ENCODE data around the gene SLC5A5.
"Not testable (repeated sequence)": the region's sequence is repeated elsewhere in the genome, so short reads cannot be mapped to it uniquely, and the experiment has no call there.

SLC5A5 gene

DNA sequence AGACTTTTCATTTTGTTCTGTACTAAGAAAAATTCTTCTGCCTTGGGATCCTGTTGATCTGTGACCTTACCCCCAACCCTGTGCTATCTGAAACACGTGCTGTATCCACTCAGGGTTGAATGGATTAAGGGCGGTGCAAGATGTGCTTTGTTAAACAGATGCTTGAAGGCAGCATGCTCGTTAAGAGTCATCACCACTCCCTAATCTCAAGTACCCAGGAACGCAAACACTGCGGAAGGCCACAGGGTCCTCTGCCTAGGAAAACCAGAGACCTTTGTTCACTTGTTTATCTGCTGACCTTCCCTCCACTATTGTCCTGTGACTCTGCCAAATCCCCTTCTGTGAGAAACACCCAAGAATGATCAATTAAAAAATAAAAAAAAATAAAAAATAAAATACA is 47.4 kb downstream of the SLC5A5 start:
- DNase-seq (ENCODE audit: low read depth), result not testable (repeated sequence)

DNA sequence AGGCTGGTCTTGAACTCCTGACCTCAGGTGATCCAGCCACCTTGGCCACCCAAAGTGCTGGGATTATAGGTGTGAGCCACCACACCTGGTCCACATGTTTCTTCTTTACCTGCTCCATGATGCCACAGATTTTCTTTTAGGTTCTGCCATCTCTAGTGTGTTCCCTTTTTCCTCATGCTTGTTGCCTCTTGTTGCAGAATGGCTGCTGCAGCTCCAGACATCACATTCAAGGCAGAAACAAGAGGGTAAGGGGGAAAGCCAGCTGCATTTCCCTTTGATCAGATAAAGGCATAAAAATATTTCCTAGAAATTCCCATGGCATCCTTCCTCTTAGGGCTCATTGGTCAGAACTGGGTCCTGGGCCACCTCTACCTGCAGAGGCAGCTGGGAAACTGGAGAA is 48.8 kb downstream of the SLC5A5 start:
- DNase-seq (ENCODE audit: low read depth), result no peak

DNA sequence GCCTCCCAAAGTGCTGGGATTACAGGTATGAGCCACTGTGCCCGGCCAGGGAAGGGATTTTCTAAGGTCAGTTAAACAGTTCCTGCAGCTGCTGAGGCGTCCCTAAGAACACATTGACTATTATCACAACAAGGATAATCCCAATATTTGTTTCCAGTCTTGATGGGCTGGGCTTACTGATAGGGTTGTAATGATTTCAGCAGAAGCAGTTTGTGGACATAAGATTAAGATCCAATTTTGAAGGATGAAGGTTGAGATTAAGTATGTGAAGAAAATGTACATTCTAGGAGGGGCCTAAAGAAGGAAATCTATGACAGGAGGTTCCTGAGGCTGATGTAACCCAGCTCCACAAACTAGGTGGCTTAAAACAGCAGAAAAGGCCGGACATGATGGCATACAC is 50.4 kb downstream of the SLC5A5 start:
- DNase-seq (ENCODE audit: low read depth), result no peak

DNA sequence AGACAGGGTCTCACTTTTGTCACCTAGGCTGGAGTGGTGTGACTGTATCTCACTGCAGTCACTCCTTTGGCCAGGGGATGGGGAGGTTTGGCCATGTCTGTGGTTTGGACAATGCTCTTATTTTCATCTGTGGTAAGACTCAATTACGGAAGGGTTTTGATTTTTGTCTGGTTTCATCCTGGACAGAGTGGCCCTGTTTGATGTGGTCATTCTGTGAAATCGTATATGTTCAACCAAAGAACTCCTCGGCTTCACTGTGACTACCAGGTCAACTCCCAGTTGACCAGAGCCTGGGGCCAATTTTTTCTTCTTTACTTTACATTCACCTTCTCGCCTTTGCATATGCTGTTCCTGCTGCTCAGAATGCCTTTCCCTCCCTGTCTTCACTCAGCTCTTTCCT is 54.3 kb downstream of the SLC5A5 start:
- DNase-seq (ENCODE audit: low read depth), result no peak

DNA sequence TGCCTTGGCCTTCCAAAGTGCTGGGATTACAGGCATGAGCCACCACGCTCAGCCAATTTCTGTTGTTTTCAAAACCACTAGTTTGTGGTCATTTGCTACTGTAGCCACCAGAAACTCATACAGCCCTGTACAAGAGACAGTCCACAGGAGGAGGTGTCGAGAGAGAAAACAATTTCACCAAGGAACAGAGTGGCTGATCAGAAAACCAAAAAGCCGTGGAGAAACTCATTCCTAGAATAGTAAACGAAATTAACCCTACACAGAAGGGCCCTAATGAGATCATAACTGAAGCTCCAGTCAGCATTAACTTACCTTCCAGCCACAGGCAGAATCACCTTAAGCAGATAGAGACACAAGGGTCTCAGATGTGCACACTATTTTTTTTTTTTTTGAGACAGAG is 57.3 kb downstream of the SLC5A5 start:
- no peak for DNase-seq (ENCODE audit: low read depth)

DNA sequence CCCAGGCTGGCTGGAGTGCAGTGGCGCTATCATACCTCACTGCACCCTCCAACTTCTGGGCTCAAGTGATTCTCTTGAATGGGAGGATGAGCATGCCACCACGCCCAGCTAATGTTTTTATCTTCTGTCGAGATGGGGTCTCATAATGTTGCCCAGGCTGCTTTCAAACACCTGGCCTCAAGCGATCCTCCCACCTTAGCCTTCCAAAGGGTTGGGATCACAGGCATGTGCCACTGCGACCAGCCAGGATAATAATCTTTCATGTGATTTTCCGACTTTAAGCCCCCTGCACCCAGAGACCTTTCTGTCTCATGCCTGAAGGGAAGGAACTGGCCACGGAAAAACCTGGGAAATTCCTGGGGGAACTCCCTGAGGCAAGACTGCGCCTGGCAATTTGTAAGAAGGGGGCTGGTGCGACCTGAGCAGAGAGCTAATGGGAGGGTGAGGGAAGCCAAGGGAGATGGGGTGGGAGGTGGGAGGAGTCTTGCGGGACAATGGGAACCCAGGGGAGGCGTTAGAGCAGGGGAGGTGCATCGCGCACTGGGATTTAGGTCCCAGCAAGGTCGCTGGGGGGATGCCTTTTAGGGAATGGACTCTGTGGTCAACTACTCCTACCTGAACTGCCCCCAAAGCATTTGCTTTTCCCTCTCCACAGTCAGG is 59.9 kb downstream of the SLC5A5 start:
- no peak for DNase-seq (ENCODE audit: low read depth)

DNA sequence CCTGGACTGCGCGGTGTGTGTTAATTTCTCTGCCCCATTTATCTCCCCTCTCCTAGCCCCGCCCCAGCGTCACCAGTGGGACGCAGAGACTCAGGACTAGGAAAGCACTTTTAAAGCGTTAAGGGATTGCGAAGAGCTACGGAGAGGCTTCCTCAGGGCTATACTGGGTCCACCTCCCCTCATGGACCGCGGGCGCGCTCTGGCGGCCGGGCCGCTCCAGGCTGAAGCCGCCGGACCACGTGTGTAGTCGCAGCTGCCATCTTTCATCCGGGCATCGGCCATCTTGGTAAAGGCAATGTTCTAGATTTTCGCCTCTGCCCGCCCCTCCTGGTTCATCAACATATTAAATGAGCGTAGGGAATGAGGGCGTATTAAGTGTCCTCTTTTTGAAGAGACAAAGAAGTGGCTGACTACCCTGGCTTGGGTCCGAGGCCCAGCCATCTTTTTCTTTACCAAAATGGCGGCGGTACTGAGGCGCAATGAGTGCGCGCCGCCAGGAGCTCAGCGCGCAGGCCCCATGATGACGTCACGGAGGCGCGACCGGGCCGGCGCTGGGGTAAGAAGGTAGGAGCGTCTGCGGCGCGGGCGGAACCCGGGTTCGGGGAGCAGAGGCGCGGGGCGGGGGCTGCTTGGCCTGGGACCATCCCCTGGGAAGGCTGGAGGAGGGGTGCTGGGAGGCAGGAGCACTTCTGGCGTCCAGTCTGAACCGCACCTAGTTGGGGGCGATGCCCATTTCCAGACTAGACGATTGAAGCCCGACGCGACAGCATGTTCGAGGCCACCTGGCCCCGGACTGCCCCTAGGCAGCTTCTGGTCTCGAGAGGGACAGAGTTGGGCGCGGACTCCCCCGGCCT is 61.0 kb downstream of the SLC5A5 start, which contains the start of gene CCDC124:
TSS of gene CCDC124 (plus strand) at position 531 of the 854 bp plus-strand sequence. CDS start 3,406 bp downstream, outside the sequence.
- peak; percentile 84 for DNase-seq (ENCODE audit: low read depth)

DNA sequence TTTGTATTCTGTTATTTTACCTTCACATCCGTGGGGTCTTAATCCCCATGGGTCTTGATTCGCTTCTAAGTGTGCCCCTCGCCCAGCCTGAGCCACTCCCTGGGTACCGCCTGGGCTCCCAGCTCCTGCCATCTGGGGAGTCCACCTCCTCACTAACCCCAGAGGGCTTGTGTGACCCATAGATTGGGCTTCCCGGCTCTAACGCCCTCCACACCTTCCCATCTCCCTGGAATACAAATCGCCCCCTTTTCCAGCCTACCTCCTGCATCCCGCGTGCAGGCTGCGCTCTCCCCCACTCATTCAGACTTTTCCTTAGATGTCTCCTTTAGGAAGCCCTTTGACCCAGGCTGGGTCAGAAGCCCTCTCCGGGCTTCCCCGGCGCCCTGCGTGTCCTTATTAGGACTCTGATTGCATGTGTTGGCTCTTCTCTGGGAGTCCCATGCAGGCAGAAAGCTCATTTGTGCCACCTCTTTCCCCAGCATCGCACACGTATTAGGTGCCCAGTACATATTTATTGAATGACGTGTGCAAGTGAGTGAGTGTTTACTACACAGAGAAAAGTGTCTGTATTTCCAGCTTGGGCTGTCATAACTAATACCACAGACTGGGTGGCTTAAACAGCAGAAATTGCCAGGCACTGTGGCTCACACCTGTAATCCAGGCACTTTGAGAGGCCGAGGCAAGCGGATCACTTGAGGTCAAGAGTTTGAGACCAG is 61.8 kb downstream of the SLC5A5 start:
- DNase-seq (ENCODE audit: low read depth), result no peak

DNA sequence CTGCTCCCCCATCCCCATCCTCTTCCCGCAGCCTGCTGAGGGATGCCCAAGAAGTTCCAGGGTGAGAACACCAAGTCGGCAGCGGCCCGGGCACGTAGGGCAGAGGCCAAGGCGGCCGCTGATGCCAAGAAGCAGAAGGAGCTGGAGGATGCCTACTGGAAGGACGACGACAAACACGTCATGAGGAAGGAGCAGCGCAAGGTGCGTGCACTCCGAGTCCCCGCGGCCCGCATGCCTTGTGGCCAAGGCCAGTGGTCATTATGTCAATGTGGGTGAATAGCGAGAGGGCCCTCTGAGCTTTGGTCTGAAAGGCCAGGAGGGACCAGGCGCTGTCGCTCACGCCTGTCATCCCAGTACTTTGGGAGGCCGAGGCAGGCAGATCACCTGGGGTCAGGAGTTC is 64.6 kb downstream of the SLC5A5 start:
- no peak for DNase-seq (ENCODE audit: low read depth)

DNA sequence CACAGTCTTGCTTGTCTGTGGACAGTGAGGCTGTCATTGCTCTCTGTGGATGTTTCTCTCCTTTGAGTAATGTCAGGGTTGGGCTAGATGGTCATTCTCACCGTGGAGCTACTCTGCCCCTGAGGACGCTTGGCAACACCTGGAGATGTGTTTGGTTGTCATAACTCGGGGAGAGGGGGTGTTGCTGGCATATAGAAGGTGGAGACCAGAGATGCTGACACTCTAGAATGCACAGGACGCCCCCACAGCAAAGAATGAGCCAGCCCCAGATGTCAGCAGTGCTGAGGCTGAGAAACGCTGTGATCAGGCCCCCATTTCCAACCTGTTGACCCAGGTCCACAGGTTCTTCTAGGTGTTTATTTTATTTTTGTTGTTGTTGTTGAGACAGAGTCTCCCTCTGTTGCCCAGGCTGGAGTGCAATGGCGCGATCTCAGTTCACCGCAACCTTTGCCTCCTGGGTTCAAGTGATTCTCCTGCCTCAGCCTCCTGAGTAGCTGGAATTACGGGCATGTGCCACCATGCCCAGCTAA is 65.7 kb downstream of the SLC5A5 start:
- DNase-seq (ENCODE audit: low read depth), result no peak

DNA sequence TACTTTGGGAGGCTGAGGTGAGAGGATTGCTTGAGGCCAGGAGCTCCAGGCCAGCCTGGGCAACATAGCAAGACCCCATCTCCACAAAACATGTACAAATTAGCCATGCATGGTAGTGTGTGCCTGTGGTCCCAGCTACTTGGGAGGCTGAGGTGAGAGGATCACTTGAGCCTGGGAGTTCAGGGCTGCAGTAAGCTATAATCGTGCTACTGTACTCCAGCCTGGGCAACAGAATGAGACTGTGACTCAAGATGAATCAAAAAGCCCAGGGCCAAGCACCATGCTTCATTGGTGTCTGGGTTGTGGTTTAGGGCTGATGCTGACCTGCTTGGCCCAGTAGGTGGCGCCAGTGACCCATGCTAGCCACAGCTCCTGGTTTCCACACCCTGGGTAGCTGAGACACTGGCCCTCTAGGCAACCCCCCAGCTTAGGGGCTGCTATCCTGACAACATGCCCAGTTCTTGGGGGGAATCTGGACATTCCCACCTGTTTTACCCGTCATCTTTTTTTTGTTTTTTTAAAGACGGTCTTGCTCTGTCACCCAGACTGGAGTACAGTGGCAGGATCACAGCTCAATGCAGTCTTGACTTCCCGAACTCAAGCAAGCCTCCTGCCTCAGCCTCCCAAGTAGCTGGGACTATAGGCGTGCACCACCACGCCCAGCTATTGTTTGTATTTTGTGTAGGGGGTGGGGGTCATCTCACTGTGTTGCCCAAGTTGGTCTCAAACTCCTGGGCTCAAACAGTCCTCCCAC is 66.5 kb downstream of the SLC5A5 start:
- peak; percentile 66 for DNase-seq (ENCODE audit: low read depth)

DNA sequence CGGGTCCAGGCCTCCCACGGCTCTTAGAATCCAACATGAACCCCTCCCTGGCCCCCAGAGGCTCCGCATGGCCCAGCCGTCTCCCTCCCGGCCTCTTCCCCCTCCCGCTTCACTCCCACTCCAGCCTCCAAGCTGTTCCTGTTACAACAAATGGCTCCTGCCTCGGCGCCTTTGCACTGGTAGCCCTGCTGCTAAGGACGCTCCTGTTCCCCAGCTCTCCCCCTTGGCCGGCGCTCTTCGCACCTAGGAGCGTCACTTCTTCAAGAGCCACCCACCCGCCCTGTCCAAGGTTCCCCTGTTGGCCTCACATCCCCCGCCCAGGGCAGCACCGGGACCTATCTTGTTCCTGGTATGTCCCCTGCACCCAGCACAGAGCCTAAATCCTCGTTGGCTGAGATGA is 70.4 kb downstream of the SLC5A5 start:
- DNase-seq (ENCODE audit: low read depth), result no peak

DNA sequence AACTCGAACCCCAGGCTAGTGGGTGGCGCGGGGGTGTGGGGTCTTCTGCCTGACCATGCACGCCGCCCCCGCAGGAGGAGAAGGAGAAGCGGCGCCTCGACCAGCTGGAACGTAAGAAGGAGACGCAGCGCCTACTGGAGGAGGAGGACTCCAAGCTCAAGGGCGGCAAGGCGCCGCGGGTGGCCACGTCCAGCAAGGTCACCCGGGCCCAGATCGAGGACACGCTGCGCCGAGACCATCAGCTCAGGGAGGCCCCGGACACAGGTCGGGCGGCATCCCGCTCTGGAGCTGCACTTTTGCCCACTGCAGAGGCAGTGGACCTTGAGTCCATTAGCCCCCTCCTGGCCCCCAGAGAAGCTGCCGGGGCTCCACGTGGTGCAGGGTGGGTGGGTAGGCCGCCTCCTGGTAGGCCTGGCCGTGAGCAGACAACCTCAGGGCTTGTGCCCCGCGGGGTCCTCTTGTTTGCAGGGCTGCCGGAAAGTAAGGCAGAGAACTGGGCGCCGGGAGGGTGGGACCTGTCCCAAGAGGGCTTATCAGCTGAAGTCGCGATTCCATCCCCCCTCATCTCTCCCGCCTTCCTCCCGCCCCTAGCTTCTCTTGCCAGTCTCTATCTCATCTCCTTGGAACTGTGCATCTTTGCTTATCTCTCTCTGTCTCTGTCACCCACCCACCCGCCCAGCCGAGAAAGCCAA is 71.0 kb downstream of the SLC5A5 start:
- DNase-seq (ENCODE audit: low read depth), result no peak

DNA sequence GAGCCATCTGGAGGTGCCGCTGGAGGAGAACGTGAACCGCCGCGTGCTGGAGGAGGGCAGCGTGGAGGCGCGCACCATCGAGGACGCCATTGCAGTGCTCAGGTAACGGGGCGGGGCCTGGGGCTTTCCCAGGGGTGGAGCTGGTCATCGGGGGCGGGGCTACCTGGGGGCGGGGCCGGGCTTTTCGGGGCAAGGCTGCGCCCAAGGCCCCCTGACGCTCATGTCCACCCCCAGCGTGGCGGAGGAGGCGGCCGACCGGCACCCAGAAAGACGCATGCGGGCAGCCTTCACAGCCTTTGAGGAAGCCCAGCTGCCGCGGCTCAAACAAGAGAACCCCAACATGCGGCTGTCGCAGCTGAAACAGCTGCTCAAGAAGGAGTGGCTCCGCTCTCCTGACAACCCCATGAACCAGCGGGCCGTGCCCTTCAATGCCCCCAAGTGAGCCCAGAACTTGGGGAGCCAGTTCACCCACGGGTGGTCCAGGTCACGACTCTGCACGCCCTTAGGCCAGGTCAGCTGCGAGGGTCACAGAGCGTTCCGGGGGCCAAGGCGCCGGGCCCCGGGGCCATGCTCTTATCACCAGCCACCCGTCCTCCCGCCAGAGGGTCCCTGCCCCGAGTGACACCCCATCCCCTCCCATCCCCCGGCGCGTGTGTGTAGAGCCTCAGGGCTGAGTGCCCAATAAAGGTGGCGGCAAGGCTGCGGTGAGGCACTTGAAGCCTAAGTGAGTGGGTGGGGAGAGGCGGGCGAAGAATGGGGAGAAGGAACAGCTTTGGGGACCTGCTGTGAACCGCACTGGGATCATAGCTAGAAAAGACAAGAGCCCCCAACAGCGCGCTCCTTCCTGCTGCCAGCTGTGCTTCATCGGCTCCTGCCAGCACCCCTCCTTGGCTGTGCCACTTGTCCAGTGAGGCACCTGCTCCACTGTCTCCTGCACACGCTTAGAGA is 71.8 kb downstream of the SLC5A5 start:
- DNase-seq (ENCODE audit: low read depth), result no peak

DNA sequence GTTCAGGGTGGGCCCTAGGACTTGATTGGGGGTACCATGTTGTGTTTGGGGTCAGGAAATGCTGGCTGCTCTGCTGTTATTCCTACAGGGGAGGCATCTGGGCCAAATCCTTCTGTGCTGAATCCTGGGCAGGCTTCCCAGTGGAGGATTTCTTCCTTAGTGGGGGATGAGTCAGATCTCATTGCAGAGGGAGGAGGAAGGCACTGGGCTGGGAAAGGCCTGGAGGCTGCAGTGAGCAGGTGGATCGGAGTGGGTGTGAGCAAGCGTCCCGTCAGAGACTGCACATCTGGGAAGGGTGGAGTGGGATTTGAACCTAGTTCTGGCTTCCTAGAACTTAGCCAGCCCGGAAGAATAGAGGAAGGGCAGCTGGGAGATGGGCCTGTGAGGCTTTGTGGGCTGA is 72.6 kb downstream of the SLC5A5 start:
- no peak for DNase-seq (ENCODE audit: low read depth)

Measured in stimulated activated CD8-positive, alpha-beta memory T cell treated with anti-CD3 and anti-CD28 coated beads, Interleukin-12 subunit alpha, Interleukin-12 subunit beta, amount 100 ng/mL, for 4 hours (primary cell).